WTC11 (cell line): ENCODE measurements around the gene UGT1A7. TPM values are rescaled to one million over a fixed set of nuclear protein-coding genes. Genes with fewer than 3 reads are reported as not detected.

Source experiments
- ATAC-seq: fragments of 200-7000 bp; cut with Tn5 transposase; 2 replicates; pipeline ENCODE4 v1.10.0; 2021; ENCODE audit warnings: mild to moderate bottlenecking, moderate library complexity
- CTCF ChIA-PET: fragments of 300-600 bp; sonication (Branson Sonifier 250); formaldehyde crosslinking; loops from one replicate; lab custom pipeline; 2021; ENCODE audit warnings: antibody characterized with exemption; lab: Charles Lee
- POLR2A ChIA-PET: fragments of 350-600 bp; sonication (Branson Sonifier 250); formaldehyde crosslinking; loops from one replicate; lab custom pipeline; 2021; ENCODE audit warnings: antibody characterized with exemption; lab: Charles Lee
- DNase-seq: peaks from one replicate; pipeline ENCODE4 v3.0.0; 2021; ENCODE audit warnings: low spot score
- H3K27ac Mint-ChIP-seq: 2 replicates; pipeline ENCODE4 v1.8.0; 2021; ENCODE audit warnings: mixed read lengths
- H3K27me3 Mint-ChIP-seq: 2 replicates; pipeline ENCODE4 v1.8.0; 2021; ENCODE audit warnings: low read depth, mild to moderate bottlenecking, moderate library complexity, mixed read lengths
- H3K36me3 Mint-ChIP-seq: 2 replicates; pipeline ENCODE4 v1.8.0; 2021; ENCODE audit warnings: mixed read lengths
- H3K4me1 Mint-ChIP-seq: 2 replicates; pipeline ENCODE4 v1.8.0; 2022; ENCODE audit warnings: mixed read lengths
- H3K4me3 Mint-ChIP-seq: 2 replicates; pipeline ENCODE4 v1.8.0; 2021; ENCODE audit warnings: mild to moderate bottlenecking, moderate library complexity, mixed read lengths
- H3K9me3 Mint-ChIP-seq: 2 replicates; pipeline ENCODE4 v1.8.0; 2021; ENCODE audit warnings: mixed read lengths
- ATF1 ChIP-seq: sonication (generic); formaldehyde crosslinking; IDR thresholded peaks from 2 replicates; pipeline ENCODE4 v1.8.1; 2023; ENCODE audit warnings: mild to moderate bottlenecking, moderate library complexity, missing genetic modification reagents
- ATF2 ChIP-seq: sonication (generic); formaldehyde crosslinking; IDR thresholded peaks from 2 replicates; pipeline ENCODE4 v1.8.1; 2022; ENCODE audit warnings: low read depth, missing genetic modification reagents, borderline replicate concordance
- CTCF ChIP-seq: fragments of 200-600 bp; IDR thresholded peaks from 2 replicates; pipeline ENCODE4 v1.8.0; 2022; ENCODE audit warnings: antibody characterized with exemption
- EMX1 ChIP-seq: fragments of 250-450 bp; sonication (Bioruptor Pico); IDR thresholded peaks from 2 replicates; pipeline ENCODE4 v1.8.0; 2021; ENCODE audit warnings: mild to moderate bottlenecking
- FOXJ3 ChIP-seq: sonication (generic); formaldehyde crosslinking; IDR thresholded peaks from 2 replicates; pipeline ENCODE4 v1.9.0; 2021; ENCODE audit warnings: missing genetic modification reagents, mild to moderate bottlenecking, borderline replicate concordance
- FOXP4 ChIP-seq: sonication (generic); formaldehyde crosslinking; IDR thresholded peaks from 2 replicates; pipeline ENCODE4 v1.8.0; 2022; ENCODE audit warnings: mild to moderate bottlenecking, missing genetic modification reagents
- GTF2I ChIP-seq: fragments of 250-450 bp; sonication (Bioruptor Pico); conservative IDR thresholded peaks from 2 replicates; pipeline ENCODE4 v1.4.0; 2021; ENCODE audit warnings: mild to moderate bottlenecking
- IRF1 ChIP-seq: sonication (generic); formaldehyde crosslinking; IDR thresholded peaks from 2 replicates; pipeline ENCODE4 v1.8.0; 2023; ENCODE audit warnings: missing genetic modification reagents
- KAT7 ChIP-seq: sonication (generic); formaldehyde crosslinking; IDR thresholded peaks from 2 replicates; pipeline ENCODE4 v1.8.1; 2023; ENCODE audit warnings: missing genetic modification reagents, mild to moderate bottlenecking, borderline replicate concordance
- MYBL2 ChIP-seq: sonication (generic); formaldehyde crosslinking; IDR thresholded peaks from 2 replicates; pipeline ENCODE4 v1.8.1; 2023; ENCODE audit warnings: mild to moderate bottlenecking, moderate library complexity, missing genetic modification reagents
- NR2C2 ChIP-seq: sonication (generic); formaldehyde crosslinking; IDR thresholded peaks from 2 replicates; pipeline ENCODE4 v1.8.0; 2022; ENCODE audit warnings: mild to moderate bottlenecking, missing genetic modification reagents
- TCF7 ChIP-seq: sonication (generic); formaldehyde crosslinking; IDR thresholded peaks from 2 replicates; pipeline ENCODE4 v1.8.0; 2022; ENCODE audit warnings: mild to moderate bottlenecking, low read depth, missing genetic modification reagents, moderate library complexity
- TEAD4 ChIP-seq: sonication (generic); formaldehyde crosslinking; IDR thresholded peaks from 2 replicates; pipeline ENCODE4 v1.8.0; 2022; ENCODE audit warnings: mild to moderate bottlenecking, missing genetic modification reagents
- USF2 ChIP-seq: sonication (generic); formaldehyde crosslinking; IDR thresholded peaks from 2 replicates; pipeline ENCODE4 v1.8.1; 2023; ENCODE audit warnings: mild to moderate bottlenecking, missing genetic modification reagents, moderate library complexity
- ZBTB21 ChIP-seq: sonication (generic); formaldehyde crosslinking; IDR thresholded peaks from 2 replicates; pipeline ENCODE4 v1.8.1; 2023; ENCODE audit warnings: mild to moderate bottlenecking, missing genetic modification reagents, borderline replicate concordance
- ZNF138 ChIP-seq: sonication (generic); formaldehyde crosslinking; conservative IDR thresholded peaks from 2 replicates; pipeline ENCODE4 v1.8.1; 2022; ENCODE audit warnings: mild to moderate bottlenecking, moderate library complexity, missing genetic modification reagents
- ZNF396 ChIP-seq: fragments of 250-450 bp; sonication (Bioruptor Pico); IDR thresholded peaks from 2 replicates; pipeline ENCODE4 v1.8.0; 2021; ENCODE audit warnings: mild to moderate bottlenecking, moderate library complexity, borderline replicate concordance
- ZNF423 ChIP-seq: fragments of 250-450 bp; sonication (Bioruptor Pico); IDR thresholded peaks from 2 replicates; pipeline ENCODE4 v2.1.2; 2022; ENCODE audit warnings: mild to moderate bottlenecking, moderate library complexity
- ZNF512 ChIP-seq: sonication (generic); formaldehyde crosslinking; IDR thresholded peaks from 2 replicates; pipeline ENCODE4 v1.8.1; 2022; ENCODE audit warnings: missing genetic modification reagents, borderline replicate concordance
- ZNF532 ChIP-seq: fragments of 250-450 bp; sonication (Bioruptor Pico); IDR thresholded peaks from 2 replicates; pipeline ENCODE4 v1.9.0; 2021; ENCODE audit warnings: mild to moderate bottlenecking, borderline replicate concordance
- ZNF671 ChIP-seq: fragments of 250-450 bp; sonication (Bioruptor Pico); IDR thresholded peaks from 2 replicates; pipeline ENCODE4 v1.8.0; 2021; ENCODE audit warnings: mild to moderate bottlenecking
- total RNA-seq: library from RNA; stranded (reverse); gene quantifications from 3 replicates; pipeline ENCODE4 v1.2.3, GENCODE V29; 2021

The UGT1A7 gene
- total RNA-seq, 1 experiment from 2014 or later, result not detected

- CTCF ChIA-PET, result no interaction called here
- no peaks in the 10 kb centered on the region for H3K36me3 Mint-ChIP-seq
- ATAC-seq (no peak), DNase-seq (no peak)
- peaks cover 20% of the 10 kb centered on the region for H3K4me1 Mint-ChIP-seq
- POLR2A ChIA-PET, result no interaction called here
- no peak overlapping the region for H3K27ac Mint-ChIP-seq
- H3K9me3 Mint-ChIP-seq, result 0 out of 2 replicates have a peak, but pooled peaks cover 4% of the 10 kb centered on the region
- H3K27me3 Mint-ChIP-seq, result no peaks in the 10 kb centered on the region
- TF ChIP-seq ZNF138 (CRISPR knock-in tag) (no peak), TCF7 (CRISPR knock-in tag) (no peak), EMX1 (CRISPR knock-in tag) (no peak), KAT7 (CRISPR knock-in tag) (no peak), ZNF671 (CRISPR knock-in tag) (no peak), ZNF396 (CRISPR knock-in tag) (no peak), USF2 (CRISPR knock-in tag) (no peak)
- H3K4me3 Mint-ChIP-seq, result no peak overlapping the region
These were observed 5.2 kb downstream of the UGT1A7 start for GRCh38 chr2:233686928-233687327.

- ATAC-seq (no peak), DNase-seq (no peak)
- ChIA-PET CTCF (interaction anchor here (1.4 kb wide), 1 partner anchor 23 kb away, joined by 3 read pairs; no protein-coding TSS in a partner anchor), POLR2A (no interaction called here)
- Mint-ChIP-seq H3K9me3 (0 out of 2 replicates have a peak, but pooled peaks cover 4% of the 10 kb centered on the region), H3K4me3 (no peak overlapping the region), H3K27me3 (peaks cover 3% of the 10 kb centered on the region; the same call in 1 of the 2 replicates), H3K27ac (no peak overlapping the region), H3K36me3 (no peaks in the 10 kb centered on the region), H3K4me1 (peaks cover 24% of the 10 kb centered on the region)
- TF ChIP-seq GTF2I (CRISPR knock-in tag) (no peak), NR2C2 (CRISPR knock-in tag) (no peak), ZBTB21 (CRISPR knock-in tag) (no peak), FOXJ3 (CRISPR knock-in tag) (no peak), FOXP4 (CRISPR knock-in tag) (no peak), MYBL2 (CRISPR knock-in tag) (no peak), ZNF512 (CRISPR knock-in tag) (no peak), ATF2 (no peak), CTCF (no peak), IRF1 (no peak), ZNF532 (CRISPR knock-in tag) (no peak), ATF1 (no peak), TEAD4 (CRISPR knock-in tag) (no peak), ZNF423 (CRISPR knock-in tag) (no peak)
These were observed 6.6 kb downstream of the UGT1A7 start for GRCh38 chr2:233688341-233688740.
